Stimulated activated effector memory CD8-positive, alpha-beta T cell treated with anti-CD3 and anti-CD28 coated beads, Interleukin-12 subunit alpha, Interleukin-12 subunit beta, amount 100 ng/mL, for 72 hours (primary cell): ENCODE data around the gene TRIM56.
A peak's percentile ranks its signal among the peaks of the same experiment; 100 is the strongest.
"Not testable (repeated sequence)": the region's sequence is repeated elsewhere in the genome, so short reads cannot be mapped to it uniquely, and the experiment has no call there.

Experiments
- ATAC-seq: fragments of 150-1000 bp; cut with Tn5 transposase; 2 replicates; pipeline ENCODE4 v1.10.0; 2021
- DNase-seq, 2 donors: peaks; one replicate each; pipeline ENCODE4 v3.0.0; 2021 to 2022; ENCODE audit warnings: low spot score in 2 of 2
- H3K27ac Mint-ChIP-seq: one replicate; pipeline ENCODE4 v1.8.0; 2022; ENCODE audit warnings: mild to moderate bottlenecking, mixed read lengths
- H3K36me3 Mint-ChIP-seq: one replicate; pipeline ENCODE4 v1.8.0; 2022; ENCODE audit warnings: mild to moderate bottlenecking, mixed read lengths
- H3K4me1 Mint-ChIP-seq: one replicate; pipeline ENCODE4 v1.8.0; 2022; ENCODE audit warnings: mixed read lengths
- H3K4me3 Mint-ChIP-seq: one replicate; pipeline ENCODE4 v1.8.0; 2022; ENCODE audit warnings: mild to moderate bottlenecking, mixed read lengths
- H3K9me3 Mint-ChIP-seq: one replicate; pipeline ENCODE4 v1.8.0; 2022; ENCODE audit warnings: mixed read lengths

Gene TRIM56

GRCh38 chr7:101085162-101085964 is at the start of gene TRIM56:
TRIM56 (plus strand) TSS chr7:101085481; CDS start chr7:101087313, 1,832 bp downstream.
- Mint-ChIP-seq H3K4me1 (peaks cover 30% of the 10 kb centered on the region), H3K9me3 (no peaks in the 10 kb centered on the region), H3K36me3 (peaks cover 45% of the 10 kb centered on the region), H3K4me3 (peak within 1 kb of the TSS; percentile 91), H3K27ac (peak within 1 kb of the TSS; percentile 94)
- DNase-seq (peak; percentile 51 to 85), ATAC-seq (peak; percentile 95)

GRCh38 chr7:101035941-101036340 is 49.3 kb upstream of the TRIM56 start:
- ATAC-seq, result no peak
- no peaks in the 10 kb centered on the region for H3K36me3 Mint-ChIP-seq
- H3K4me1 Mint-ChIP-seq, result no peaks in the 10 kb centered on the region

GRCh38 chr7:101041283-101041682 is 44.0 kb upstream of the TRIM56 start:
- H3K9me3 Mint-ChIP-seq, H3K36me3 Mint-ChIP-seq, H3K4me3 Mint-ChIP-seq, DNase-seq, H3K27ac Mint-ChIP-seq, H3K4me1 Mint-ChIP-seq, ATAC-seq: not testable (repeated sequence)

More at GRCh38 chr7:101035941-101036340, 49.3 kb upstream of the TRIM56 start:
- Mint-ChIP-seq H3K9me3 (no peaks in the 10 kb centered on the region), H3K4me3 (no peak overlapping the region), H3K27ac (no peak overlapping the region)
- no peak for DNase-seq

GRCh38 chr7:101058355-101058754 is 26.9 kb upstream of the TRIM56 start:
- ATAC-seq (peak; percentile 34), DNase-seq (peak; percentile 23 to 69)
- Mint-ChIP-seq H3K4me3 (no peak overlapping the region), H3K36me3 (no peaks in the 10 kb centered on the region), H3K9me3 (no peaks in the 10 kb centered on the region), H3K27ac (no peak overlapping the region), H3K4me1 (no peaks in the 10 kb centered on the region)

- ATAC-seq (no peak), DNase-seq (no peak)
- no peaks in the 10 kb centered on the region for H3K9me3 Mint-ChIP-seq
- no peak overlapping the region for H3K4me3 Mint-ChIP-seq
- H3K36me3 Mint-ChIP-seq, result no peaks in the 10 kb centered on the region
- no peaks in the 10 kb centered on the region for H3K4me1 Mint-ChIP-seq
- no peak overlapping the region for H3K27ac Mint-ChIP-seq
Measured at GRCh38 chr7:101059620-101059942, 25.7 kb upstream of the TRIM56 start.

- no peak overlapping the region for H3K4me3 Mint-ChIP-seq
- no peak overlapping the region for H3K27ac Mint-ChIP-seq
Measured at GRCh38 chr7:101060992-101061391, 24.3 kb upstream of the TRIM56 start.

GRCh38 chr7:101064176-101064550 is 21.1 kb upstream of the TRIM56 start:
- H3K4me1 Mint-ChIP-seq, H3K9me3 Mint-ChIP-seq, H3K4me3 Mint-ChIP-seq, H3K27ac Mint-ChIP-seq, ATAC-seq, DNase-seq, H3K36me3 Mint-ChIP-seq: not testable (repeated sequence)

More at GRCh38 chr7:101060992-101061391, 24.3 kb upstream of the TRIM56 start:
- DNase-seq (no peak), ATAC-seq (no peak)
- Mint-ChIP-seq H3K9me3 (no peaks in the 10 kb centered on the region), H3K36me3 (no peaks in the 10 kb centered on the region), H3K4me1 (no peaks in the 10 kb centered on the region)

GRCh38 chr7:101065162-101065561 is 20.1 kb upstream of the TRIM56 start:
- not testable (repeated sequence) for H3K27ac Mint-ChIP-seq, H3K9me3 Mint-ChIP-seq, H3K36me3 Mint-ChIP-seq, ATAC-seq, H3K4me3 Mint-ChIP-seq, H3K4me1 Mint-ChIP-seq, DNase-seq

- H3K36me3 Mint-ChIP-seq, result no peaks in the 10 kb centered on the region
- ATAC-seq, result no peak
- no peak overlapping the region for H3K4me3 Mint-ChIP-seq
- no peaks in the 10 kb centered on the region for H3K4me1 Mint-ChIP-seq
- H3K27ac Mint-ChIP-seq, result no peak overlapping the region
- H3K9me3 Mint-ChIP-seq, result no peaks in the 10 kb centered on the region
- DNase-seq, result no peak
Measured at GRCh38 chr7:101066141-101066832, 19.0 kb upstream of the TRIM56 start.

GRCh38 chr7:101066833-101067177 is 18.5 kb upstream of the TRIM56 start:
- Mint-ChIP-seq H3K9me3 (no peaks in the 10 kb centered on the region), H3K27ac (no peak overlapping the region), H3K36me3 (no peaks in the 10 kb centered on the region), H3K4me3 (no peak overlapping the region), H3K4me1 (no peaks in the 10 kb centered on the region)
- DNase-seq (no peak), ATAC-seq (no peak)

- Mint-ChIP-seq H3K36me3 (no peaks in the 10 kb centered on the region), H3K9me3 (no peaks in the 10 kb centered on the region)
Measured at GRCh38 chr7:101068401-101068800, 16.9 kb upstream of the TRIM56 start.

GRCh38 chr7:101071362-101072104 is 13.7 kb upstream of the TRIM56 start:
- H3K27ac Mint-ChIP-seq, H3K4me3 Mint-ChIP-seq, H3K36me3 Mint-ChIP-seq, DNase-seq, ATAC-seq, H3K9me3 Mint-ChIP-seq, H3K4me1 Mint-ChIP-seq: not testable (repeated sequence)

More at GRCh38 chr7:101068401-101068800, 16.9 kb upstream of the TRIM56 start:
- no peaks in the 10 kb centered on the region for H3K4me1 Mint-ChIP-seq
- ATAC-seq (no peak), DNase-seq (no peak)
- H3K4me3 Mint-ChIP-seq, result no peak overlapping the region
- no peak overlapping the region for H3K27ac Mint-ChIP-seq

GRCh38 chr7:101075646-101076045 is 9.6 kb upstream of the TRIM56 start:
- H3K27ac Mint-ChIP-seq, result no peak overlapping the region
- H3K4me1 Mint-ChIP-seq, result peaks cover 8% of the 10 kb centered on the region
- ATAC-seq (no peak), DNase-seq (no peak)
- H3K36me3 Mint-ChIP-seq, result no peaks in the 10 kb centered on the region
- H3K9me3 Mint-ChIP-seq, result no peaks in the 10 kb centered on the region
- H3K4me3 Mint-ChIP-seq, result no peak overlapping the region

GRCh38 chr7:101076183-101076582 is 9.1 kb upstream of the TRIM56 start:
- H3K9me3 Mint-ChIP-seq, H3K36me3 Mint-ChIP-seq, H3K27ac Mint-ChIP-seq, ATAC-seq, H3K4me1 Mint-ChIP-seq, H3K4me3 Mint-ChIP-seq, DNase-seq: not testable (repeated sequence)

- Mint-ChIP-seq H3K4me3 (no peak overlapping the region), H3K4me1 (peaks cover 8% of the 10 kb centered on the region), H3K36me3 (no peaks in the 10 kb centered on the region), H3K9me3 (no peaks in the 10 kb centered on the region), H3K27ac (no peak overlapping the region)
- DNase-seq (peak; percentile 80 to 90), ATAC-seq (peak; percentile 97)
Measured at GRCh38 chr7:101077303-101078086, 7.8 kb upstream of the TRIM56 start.
